ENCODE results near the gene EFEMP1.
A peak's percentile ranks its signal among the peaks of the same experiment; 100 is the strongest.

EFEMP1 gene

DNA sequence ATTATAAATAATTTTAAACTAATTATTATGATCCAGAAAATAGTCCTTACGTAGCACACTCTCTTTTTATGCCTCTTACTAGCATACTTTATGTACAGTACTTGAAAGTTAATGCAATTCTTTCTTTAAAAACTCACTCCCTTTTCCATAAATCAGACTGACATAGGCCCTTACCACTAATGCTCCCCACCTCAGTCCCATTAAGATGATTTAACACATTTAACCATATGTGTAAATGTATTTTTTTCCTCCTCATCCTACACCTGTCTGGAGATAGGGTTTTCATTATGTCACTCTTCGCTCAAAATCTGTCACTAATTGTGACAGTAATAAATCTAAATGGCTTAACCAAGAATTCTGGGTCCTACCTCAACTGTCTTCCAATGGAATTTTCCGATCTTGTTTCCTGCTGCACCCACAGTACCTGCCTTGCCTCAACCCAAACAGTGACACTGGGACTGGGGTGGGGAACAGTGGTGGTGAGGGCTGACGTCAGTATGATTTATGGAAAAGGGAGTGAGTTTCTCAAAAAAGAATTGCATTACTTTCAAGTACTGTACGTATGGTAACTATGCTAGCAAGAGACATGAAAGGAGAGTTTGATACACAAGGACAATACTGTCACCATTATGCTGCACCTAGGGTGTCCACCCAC, 25.1 kb downstream of the EFEMP1 start:
- peak; percentile 15 for DNase-seq

DNA sequence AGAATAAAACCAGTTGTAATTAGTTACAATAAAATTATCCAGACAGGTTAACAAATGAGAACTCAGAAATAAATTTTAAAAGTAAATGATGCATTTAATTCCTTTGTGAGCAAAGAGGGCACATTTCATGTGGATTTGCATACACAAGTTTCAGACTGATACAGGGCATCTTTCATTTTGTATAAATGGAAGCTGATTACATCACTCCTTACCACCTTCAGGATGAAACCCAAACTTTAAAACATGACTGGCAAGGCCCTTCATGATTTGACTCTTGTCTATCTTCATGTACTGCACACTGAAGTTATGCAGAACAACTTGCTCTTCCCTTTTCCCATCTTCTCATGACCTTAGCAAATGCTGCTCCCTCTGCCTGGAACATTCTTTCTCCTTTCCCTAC, 26.9 kb downstream of the EFEMP1 start:
- DNase-seq = no peak

DNA sequence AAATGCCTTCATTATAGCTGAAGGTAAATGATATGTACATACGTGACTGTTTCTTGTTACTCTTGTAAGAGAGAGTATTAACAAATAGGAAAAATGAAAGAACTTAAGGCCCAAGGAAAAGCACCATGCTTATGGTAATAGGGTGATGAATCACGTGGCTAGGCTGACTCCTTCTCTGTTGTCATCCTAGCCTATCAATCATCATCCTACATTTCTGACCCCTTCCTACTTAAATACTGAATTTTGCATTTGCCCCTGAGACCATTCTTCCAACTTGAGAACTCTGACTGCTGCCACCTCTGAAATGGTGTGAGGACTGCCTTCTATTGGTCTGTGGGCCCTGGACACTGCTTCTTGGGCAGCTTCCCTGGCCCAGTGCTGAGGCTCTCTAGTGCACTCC, 28.9 kb downstream of the EFEMP1 start:
- no peak for DNase-seq

DNA sequence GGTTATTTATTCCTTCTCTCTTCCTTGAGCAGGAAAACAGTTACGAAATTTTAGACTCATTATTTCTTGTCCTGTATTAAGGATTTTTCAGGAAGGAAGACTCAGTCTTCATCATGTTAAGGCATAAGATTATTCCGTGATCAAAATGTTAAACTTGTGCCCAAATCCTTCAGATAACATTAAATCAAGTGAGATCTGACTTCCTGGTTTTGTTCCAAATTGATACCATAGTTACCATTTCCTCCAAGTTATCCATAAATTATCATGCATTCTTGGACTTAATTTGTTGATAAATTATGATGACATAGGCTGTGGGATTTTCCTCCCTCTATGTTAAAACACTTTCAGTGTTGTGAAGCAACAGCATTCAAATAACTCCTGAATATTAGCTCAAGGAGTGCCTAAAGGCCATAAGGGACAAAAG, 31.9 kb downstream of the EFEMP1 start:
- no peak for DNase-seq

DNA sequence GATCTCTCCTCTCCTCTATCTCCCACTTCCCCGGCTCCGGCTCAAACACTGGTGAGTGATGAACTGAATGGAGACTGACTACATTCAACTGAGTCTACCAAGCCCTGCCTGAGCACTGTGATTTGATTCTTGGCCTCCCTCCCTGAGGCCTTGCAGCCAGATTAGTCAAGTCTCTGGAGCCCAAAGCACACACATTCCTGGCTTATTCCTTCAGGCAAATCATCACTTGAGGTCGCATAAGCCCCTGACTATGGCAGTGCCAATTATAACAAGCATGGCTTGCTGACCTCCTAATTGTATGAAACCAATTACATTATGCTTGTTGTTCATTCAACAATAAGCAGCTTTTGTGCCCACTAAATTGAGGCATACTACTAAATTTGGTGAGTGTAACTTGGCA, 34.6 kb downstream of the EFEMP1 start:
- no peak for DNase-seq

DNA sequence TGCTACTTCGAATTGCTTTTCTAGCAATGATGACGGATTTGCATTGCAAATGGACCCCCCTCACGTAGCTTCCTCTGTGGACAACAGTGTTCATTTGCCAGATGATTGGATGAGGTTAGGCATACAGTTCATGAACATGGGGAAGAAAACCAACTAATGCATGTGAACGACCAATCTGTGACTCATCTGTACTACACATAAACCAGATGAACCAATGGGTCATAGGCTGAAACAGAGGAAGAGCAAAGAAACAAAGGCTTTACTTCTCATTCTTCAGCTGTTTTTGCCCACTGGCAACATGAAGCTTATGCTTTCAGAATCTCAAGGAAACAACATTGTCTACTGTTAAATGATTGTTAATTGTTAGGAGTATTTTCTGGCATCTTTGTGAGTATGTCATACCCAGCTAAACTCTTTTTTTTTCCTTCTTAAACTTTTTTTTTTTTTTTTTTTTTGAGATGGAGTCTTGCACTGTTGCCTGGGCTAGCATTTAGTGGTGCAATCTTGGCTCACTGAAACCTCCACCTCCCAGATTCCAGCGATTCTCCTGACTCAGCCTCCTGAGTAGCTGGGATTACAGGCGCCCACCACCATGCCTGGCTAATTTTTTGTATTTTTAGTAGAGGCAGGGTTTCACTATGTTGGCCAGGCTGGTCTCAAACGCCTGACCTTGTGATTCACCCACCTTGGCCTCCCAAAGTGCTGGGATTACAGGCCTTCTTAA, 35.5 kb downstream of the EFEMP1 start:
- no peak for DNase-seq

DNA sequence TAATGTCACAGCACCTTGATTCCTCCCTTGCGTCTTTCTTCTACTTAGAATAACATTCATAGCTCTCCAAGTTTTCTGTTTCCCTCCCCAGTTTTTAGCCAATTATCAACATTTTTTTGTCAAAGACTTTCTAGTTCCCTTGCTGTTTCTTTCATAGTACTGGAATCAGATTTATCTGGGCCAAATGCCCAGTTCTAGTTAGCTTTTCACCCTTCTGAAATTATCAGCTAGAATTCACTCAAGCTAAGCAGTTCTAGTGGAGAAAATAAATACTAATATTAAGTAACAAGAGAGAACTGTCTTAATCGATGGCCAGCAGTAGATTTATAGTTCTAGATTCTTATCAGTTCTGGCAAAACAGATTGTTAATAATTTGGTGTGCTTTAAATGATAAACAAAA, 36.2 kb downstream of the EFEMP1 start:
- DNase-seq = no peak

DNA sequence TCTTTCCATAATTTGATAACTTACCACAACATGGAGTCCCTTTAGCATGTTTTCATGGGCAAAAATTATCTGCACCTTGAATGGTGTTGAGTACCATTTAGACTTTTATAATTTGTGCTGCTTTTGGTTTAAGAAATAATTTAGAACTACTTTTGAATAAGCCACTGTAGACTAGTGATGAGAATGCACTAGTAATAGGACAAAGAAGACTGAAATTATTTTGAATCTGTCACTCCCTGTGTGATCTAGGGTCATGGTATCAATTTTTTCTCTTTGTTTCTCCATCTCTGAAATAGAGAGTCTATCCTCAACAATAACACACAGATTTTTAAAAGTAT, 37.7 kb downstream of the EFEMP1 start:
- DNase-seq = no peak

DNA sequence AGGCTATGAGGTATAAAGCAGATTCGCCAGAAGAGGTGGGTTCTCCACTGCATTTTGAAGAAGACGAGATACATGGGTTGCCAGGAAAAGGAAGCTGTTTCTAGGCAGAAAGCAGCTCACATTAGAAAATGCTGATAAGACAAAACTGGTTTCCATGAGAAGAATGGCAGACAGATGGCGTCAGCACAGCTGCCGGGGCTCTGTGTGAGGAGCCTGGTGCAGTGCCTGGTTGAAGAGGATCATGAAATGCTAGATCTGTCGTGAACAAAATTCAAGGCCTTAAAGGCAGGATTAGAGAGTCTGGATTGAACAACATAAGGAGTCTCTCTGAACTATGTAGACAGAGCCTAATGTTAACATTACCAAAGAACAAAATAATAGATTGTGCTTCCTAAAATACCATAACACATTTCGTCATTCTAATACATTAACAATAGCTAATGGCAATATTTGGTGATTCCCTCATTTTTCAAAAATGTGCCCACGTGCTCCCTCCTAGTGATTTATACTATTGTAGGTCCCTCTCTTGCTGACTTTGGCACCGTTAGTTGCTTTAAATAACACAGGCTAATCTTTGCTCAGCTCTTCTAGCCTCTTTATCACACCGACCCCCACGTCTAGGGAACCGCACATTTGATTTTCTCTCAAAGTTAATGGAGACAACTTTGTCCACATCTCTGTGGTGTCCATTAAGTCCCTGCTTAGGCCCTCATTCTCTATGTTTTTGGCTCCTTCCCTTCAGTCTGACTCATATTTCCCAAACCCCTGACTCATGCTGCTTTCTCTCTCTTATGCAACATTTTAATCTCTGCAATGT, 38.2 kb downstream of the EFEMP1 start:
- DNase-seq = no peak

DNA sequence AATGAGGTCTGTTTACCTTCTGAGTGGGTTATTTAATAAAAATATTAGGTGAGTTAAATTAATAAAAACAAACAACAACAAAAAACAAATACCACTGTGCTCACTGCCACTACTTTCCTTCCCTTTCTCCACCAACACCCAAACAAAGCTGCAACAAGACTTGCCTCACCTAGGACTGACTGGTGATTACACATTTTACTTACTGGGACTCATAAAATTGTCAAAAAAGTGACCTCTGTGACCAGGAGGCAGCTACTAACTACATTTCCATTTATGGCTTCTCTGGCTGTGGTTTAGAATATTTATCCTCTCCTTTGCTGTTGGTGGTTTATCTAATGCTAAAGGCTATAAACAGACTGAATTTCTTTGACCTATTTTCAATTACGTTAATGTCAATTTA, 39.8 kb downstream of the EFEMP1 start:
- no peak for DNase-seq

DNA sequence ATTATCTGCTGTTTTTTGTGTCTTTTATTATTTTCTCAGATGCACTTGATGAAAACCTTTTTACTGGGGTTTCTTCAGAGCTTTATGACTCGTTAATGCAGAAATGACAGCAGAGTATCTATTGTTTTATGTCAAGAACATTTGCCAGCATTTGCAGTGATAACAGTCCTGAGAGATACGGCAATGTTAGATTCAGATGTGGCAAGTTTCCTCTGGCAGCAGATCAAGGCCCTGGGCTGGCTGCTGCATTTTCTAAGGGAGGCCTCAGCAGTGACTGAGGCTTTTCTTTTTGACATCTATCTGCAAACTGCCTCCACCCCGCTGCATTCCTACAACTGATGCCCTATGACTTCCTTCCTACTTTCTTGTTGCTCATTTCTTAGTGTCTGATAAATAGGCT, 40.2 kb downstream of the EFEMP1 start:
- no peak for DNase-seq

DNA sequence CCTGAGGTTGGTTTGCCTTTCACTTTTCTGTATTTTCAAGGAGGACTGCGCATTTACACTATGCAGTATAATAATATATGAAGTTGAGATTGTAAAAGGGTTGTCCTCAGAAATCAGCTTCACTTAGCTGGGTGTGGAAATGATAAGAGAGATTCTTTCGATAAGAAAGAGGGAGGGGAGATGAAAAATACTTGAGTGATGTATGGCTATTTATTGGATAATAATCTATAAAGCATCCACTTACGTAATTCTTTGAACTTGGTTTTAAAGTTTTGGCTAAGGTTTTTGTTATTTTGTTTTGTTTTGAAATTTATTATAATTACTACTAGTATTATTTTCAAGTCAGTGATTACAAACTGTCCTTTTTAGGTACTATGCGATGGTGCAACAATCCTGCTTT, 40.6 kb downstream of the EFEMP1 start:
- DNase-seq = no peak

DNA sequence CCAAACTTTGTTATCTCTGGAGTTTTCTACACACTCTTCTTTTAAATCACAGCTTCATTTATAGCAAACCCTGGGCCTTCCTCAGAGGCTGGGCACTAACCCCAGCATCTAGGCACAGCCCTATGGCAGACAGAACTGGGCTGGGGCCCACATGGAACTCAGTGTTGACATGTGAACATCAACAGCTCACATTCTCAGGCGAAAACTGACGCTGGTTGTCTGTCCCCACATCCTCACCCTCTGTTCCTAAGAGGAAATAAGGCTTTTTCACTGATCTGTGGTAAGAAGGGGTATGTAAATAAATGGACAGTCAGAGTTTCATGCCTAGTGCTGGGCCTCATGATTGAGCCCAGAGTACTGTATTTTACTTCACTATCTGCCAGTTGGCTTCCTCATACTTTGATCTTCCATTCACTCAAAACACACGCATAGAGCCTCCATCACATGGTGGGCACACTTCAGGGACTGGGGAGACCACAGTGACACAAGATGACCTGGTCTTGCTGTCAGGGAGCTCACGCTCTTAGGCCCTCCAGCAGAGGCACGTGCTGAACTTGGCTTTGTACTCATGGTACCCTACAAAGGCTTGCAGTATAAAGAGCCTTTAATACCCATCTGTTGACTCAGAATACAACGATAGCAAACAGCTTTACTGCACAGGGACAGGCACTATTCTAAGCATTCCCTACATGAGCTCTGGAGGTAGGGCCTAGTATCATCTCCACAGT, 43.0 kb downstream of the EFEMP1 start:
- DNase-seq = no peak

DNA sequence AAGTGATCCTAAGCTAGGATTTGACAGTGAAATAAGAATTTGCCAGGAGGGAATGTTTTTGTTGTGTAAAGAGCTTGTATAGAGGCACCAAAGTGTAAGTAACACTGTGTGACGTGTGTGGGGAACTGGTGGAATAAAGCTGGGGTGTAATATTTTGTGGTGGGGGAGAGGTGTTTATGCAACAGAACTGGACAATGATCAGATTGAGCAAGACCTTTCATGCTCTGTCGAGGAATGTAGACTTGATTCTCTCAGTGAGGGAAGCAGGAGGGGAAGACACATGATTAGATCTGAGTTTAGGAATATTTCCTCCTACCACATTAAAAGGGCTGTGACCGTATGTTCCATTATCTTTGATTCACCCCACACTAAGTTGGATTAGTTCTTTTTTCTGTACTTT, 43.6 kb downstream of the EFEMP1 start:
- DNase-seq = no peak

DNA sequence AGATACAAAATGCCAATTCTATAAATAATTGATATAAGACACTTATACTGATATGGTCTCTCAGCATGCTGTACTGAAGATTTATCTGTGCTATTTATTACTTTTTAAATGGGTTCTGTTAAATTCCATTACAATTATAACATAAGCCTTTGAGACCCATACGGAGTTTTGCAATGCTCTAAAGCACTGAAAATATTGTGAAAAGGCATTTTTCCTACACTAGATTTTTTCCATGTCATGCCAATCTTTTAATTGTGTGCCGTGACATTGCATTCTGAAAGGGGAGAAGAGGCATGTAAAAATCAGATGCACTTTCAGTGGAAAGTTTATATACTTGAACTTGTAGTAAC, 46.5 kb downstream of the EFEMP1 start:
- DNase-seq = no peak

DNA sequence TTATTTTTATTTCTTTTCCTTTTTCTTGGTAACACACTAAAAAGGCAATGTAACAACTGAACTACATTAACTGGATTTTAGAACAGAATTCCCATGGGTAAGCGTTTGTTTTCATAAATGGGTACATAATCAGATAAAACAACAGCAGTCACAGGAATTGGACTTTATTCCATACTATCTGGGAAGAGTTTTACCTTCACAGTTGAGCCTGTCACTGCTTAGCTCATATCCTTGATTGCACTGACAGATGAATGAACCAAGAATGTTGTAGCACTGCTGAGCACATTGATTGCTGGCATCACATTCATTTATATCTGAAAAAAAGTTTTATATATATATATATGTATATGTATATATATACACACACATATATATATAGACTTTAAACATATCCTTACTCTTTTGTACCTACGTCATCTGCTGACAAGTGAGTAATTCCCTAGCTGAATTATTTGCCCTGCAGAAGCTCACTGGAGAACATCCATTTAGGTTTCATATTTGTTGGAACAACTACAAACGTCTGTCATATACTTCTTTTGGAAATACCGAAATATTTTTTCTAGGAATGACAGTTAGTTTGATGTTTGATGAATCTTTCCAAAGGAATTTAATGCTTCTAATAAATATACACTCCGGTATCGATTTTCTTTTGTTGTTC, 47.0 kb downstream of the EFEMP1 start:
- DNase-seq = no peak

DNA sequence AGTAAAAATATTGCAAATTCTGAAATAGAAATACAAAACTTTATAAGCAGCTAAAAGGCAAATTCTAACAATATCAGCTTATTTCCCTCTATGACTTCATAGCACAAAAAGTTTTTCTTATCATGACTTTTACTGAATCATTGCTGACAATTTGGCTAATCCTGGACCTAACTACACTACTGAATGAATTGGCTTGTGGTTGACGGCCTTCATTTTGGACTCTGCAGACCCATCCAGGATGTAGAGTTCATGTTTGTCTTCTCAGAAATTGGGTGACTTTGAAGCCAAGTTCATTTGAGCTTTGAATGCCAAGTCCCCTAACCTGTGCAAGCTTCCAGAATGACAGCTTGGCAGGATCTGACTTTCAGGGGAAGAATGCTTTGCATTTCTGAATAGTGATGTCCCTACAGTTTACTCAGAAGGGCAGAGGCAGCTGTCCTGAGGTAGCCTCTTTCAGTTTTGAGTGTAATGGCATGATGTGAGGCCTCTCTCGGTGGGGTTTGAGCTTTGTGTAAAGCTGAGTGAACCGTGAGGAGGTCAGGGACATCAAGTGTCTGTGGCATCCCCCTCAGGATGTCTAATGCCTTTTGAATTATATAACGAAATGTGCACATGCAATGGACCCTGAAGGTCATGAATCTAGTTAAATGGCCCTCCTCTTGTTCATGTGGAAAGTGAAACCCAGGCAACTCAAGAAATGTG, 48.0 kb downstream of the EFEMP1 start:
- DNase-seq = no peak

DNA sequence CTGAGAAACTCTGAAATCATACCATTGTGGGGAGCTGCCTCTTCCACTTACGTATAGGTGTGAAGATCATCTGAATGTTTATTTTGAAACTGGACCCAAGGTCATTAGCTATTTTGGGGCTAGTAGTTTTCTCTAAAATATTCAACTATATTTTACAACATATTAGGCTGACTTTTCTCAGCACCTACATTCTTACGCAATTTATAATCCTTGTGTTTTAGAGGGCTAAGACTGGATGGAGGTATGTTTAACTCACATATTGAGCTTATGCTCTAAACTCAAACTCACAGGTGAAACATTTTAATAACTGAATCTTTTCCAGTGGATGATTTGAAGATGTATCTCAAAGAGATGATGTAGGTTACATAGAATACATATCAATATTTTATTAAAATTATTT, 49.2 kb downstream of the EFEMP1 start:
- no peak for DNase-seq

DNA sequence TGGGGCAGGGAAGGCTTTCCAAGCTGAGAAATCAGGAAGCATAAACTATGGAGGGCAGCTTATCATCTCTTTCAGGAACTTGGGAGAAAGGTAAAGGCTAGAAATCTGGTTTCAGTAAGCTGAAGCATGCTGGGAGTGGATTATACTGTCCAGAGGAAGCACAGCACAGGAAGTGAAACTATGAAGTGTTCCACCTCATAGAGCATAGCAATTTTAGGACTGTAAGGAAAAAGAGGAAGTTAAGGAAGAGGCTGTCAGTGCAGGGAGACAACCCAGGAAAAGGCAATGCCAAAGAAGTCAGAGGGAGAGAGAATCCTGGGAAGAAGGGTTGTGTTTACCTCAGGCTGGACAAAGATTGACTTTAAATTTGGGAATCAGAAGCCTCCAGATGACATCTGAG, 51.9 kb downstream of the EFEMP1 start:
- DNase-seq = no peak

DNA sequence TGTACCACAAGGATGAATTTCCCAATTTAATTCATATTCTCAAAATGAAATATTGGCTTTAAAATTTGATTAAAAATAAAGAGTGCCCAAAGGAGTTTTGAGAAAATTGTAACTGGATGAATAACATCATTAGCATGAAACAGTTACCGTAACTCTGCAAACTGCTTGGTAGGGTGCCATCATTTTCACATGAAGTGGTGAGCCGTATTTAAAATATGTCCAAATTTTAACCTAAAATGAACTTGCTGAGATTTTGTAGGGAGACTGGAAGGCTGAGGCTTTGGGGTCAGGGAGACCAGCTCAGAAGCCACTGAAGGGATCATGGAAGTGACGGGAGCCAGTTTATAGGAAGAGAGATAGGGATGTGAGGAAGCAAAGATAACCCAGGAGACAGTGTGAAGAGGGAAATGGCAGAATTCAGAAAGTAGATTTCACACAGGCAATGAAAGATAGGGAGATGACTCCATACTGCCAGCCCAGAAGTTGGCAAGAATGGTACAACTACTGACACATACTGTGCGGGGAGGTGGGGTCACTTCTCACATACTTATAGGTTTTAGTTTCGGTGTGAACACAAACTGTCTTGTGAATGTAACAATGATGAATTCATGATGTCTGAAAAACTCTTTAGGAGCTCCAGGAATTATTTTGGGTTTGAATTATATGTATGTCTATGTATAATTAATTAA, 53.8 kb downstream of the EFEMP1 start:
- DNase-seq = no peak

All from right kidney (tissue), 1 donor.